ENCODE measurements around the gene DDAH1.

The DDAH1 gene

GRCh38 chr1:85278853-85279314 is 186.1 kb downstream of the DDAH1 start:
- no peak overlapping the region for H3K4me3 ChIP-seq (ENCODE audit: low read length)
- no peak for TF ChIP-seq CTCF (conservative IDR thresholded peaks at IDR 0.05; ENCODE audit: low read depth, low read length)
- peak; percentile 75 for DNase-seq (ENCODE audit: low read depth)

- no peak overlapping the region for H3K4me3 ChIP-seq (ENCODE audit: low read length)
- no peak for TF ChIP-seq CTCF (conservative IDR thresholded peaks at IDR 0.05; ENCODE audit: low read depth, low read length)
- no peak for DNase-seq (ENCODE audit: low read depth)
Measured at GRCh38 chr1:85277802-85278201, 187.2 kb downstream of the DDAH1 start.

GRCh38 chr1:85276978-85277639 is 187.8 kb downstream of the DDAH1 start:
- DNase-seq (ENCODE audit: low read depth), result no peak
- TF ChIP-seq CTCF (conservative IDR thresholded peaks at IDR 0.05; ENCODE audit: low read depth, low read length), result no peak
- peak overlapping the region; percentile 83 for H3K4me3 ChIP-seq (ENCODE audit: low read length)

- no peak for TF ChIP-seq CTCF (conservative IDR thresholded peaks at IDR 0.05; ENCODE audit: low read depth, low read length)
- peak within 1 kb of the TSS; percentile 83 for H3K4me3 ChIP-seq (ENCODE audit: low read length)
- DNase-seq (ENCODE audit: low read depth), result peak; percentile 92
Measured at GRCh38 chr1:85276215-85276977, 188.6 kb downstream of the DDAH1 start, which contains the start of gene BCL10. TSS of gene BCL10 (minus strand) at chr1:85276632. CDS start at chr1:85276352, 280 bp downstream.

- peak overlapping the region; percentile 83 for H3K4me3 ChIP-seq (ENCODE audit: low read length)
- no peak for TF ChIP-seq CTCF (conservative IDR thresholded peaks at IDR 0.05; ENCODE audit: low read depth, low read length)
- DNase-seq (ENCODE audit: low read depth), result no peak
Measured at GRCh38 chr1:85275701-85276214, 189.2 kb downstream of the DDAH1 start.

- no peak for DNase-seq (ENCODE audit: low read depth)
- H3K4me3 ChIP-seq (ENCODE audit: low read length), result peak overlapping the region; percentile 83
- no peak for TF ChIP-seq CTCF (conservative IDR thresholded peaks at IDR 0.05; ENCODE audit: low read depth, low read length)
Measured at GRCh38 chr1:85274969-85275453, 189.9 kb downstream of the DDAH1 start.
